ES-I3 (cell line): ENCODE data around the gene NRN1.
"Not testable (repeated sequence)": the region's sequence is repeated elsewhere in the genome, so short reads cannot be mapped to it uniquely, and the experiment has no call there.

ENCODE experiments used
- H3K36me3 ChIP-seq: 2 replicates; pipeline ENCODE4 v1.6.1; 2013; ENCODE audit warnings: mild to moderate bottlenecking, low read length, control low read depth, moderate library complexity; ENCODE audit not compliant: insufficient read depth
- H3K4me1 ChIP-seq: 2 replicates; pipeline ENCODE4 v1.6.1; 2013; ENCODE audit warnings: mild to moderate bottlenecking, control low read depth, low read length; ENCODE audit not compliant: insufficient read depth
- H3K9ac ChIP-seq: 2 replicates; pipeline ENCODE4 v1.6.1; 2013; ENCODE audit warnings: low read depth, mild to moderate bottlenecking, low read length, moderate library complexity
- H3K9me3 ChIP-seq: 2 replicates; pipeline ENCODE4 v1.6.1; 2013; ENCODE audit warnings: mild to moderate bottlenecking, low read length, moderate library complexity; ENCODE audit not compliant: control insufficient read depth, insufficient read depth

NRN1 gene

DNA sequence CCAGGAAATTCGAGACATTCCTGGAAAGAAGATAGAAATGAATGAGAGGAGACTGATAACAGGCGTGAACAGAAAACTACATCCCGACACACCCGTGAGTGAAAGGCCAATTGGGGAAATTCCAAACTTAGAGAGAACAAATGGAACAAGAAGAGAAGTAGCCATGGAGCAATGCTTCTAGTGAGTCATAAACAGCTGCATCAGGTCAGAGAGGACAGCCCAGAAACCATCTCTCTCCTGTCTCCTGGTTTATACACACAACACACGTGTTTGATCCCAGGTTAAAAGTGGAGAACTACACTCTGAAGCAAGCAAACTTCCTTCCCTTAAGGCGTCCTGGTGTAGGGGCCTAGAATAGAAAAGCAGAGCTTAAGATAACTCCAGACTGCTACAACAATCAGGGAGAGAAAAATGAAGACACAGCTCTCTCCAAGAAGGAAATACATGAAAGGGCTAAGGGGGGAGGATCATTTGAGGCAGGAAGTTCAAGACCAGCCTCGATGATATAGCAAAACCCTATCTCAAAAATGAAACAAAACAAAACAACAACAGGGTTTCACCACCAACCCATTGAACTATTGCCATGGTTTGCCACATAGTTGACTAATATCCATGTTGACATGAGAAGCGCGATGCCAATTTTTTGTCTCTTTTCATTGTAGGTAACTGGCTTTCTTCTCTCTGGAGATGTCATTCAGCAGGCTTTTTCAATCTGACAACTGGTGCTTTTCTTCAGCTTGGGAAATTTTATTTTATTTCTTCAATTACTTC is 26.9 kb downstream of the NRN1 start:
- H3K9ac ChIP-seq: no peak overlapping the region
- no peaks in the 10 kb centered on the region for H3K9me3 ChIP-seq
- H3K4me1 ChIP-seq: no peaks in the 10 kb centered on the region
- H3K36me3 ChIP-seq: no peaks in the 10 kb centered on the region

- no peaks in the 10 kb centered on the region for H3K36me3 ChIP-seq
- no peaks in the 10 kb centered on the region for H3K9me3 ChIP-seq
- H3K4me1 ChIP-seq: no peaks in the 10 kb centered on the region
- no peak overlapping the region for H3K9ac ChIP-seq
These were observed 29.9 kb downstream of the NRN1 start for GRCh38 chr6:5976811-5977210.

DNA sequence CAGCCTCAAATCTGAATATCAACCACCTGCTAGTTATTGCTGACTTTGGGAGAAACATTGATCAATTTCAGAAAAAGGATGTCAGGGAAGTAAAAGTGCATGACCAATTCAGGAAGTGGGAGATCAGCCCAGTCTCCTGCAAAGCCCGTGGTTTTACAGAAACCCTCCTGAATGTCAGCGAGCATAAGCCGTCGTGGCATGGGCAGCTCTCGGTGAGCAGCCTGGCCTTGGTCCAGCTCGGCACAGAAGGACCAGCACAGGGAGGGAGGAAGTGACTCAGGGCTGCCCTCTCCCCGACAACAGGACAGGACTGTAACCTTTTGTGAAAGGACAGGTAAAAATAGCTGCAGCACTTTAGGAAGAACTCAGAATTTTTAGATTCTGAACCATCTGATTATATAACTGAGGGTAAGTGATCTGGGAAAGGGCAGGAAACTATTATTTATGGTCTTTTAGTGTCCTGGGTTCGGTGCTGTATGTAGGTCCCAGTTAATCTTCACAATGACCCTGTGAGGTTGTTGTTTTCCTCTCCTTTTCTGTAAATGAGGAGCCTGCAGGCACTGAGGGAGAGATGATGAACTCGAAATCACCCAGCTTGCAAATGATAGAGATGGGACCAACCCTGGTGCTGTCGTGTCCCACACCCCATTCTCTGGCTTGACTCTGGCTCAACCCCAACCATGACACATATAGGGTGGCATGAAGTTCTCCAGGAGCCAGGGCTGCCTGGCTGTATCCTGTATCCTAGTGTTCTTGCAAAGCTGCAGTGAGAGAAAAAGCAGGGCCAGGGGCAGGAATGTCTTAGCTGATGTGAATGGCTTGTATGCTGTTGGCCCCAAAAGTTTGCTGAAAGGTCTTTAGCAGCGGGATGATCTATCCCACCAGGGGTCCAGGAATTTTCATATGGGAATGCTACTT is 37.6 kb downstream of the NRN1 start:
- no peaks in the 10 kb centered on the region for H3K9me3 ChIP-seq
- no peak overlapping the region for H3K9ac ChIP-seq
- H3K36me3 ChIP-seq: no peaks in the 10 kb centered on the region
- peaks cover 8% of the 10 kb centered on the region for H3K4me1 ChIP-seq

DNA sequence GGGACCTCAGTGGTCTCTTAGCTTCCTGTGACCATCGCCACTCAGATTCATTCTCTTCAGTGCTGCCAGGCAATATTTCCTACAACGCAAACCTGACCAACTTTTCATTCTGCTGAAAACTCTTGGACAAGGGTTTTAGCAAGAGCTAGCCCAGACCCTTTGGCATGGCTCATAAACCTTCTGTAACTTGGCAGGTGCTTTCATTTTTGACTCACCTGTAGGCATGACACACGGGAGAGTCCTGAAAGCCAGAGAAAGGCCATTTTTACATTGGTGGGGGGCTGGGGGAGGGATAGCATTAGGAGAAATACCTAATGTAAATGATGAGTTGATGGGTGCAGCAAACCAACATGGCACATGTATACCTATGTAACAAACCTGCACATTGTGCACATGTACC is 38.7 kb downstream of the NRN1 start:
- H3K9me3 ChIP-seq, H3K4me1 ChIP-seq, H3K9ac ChIP-seq, H3K36me3 ChIP-seq: not testable (repeated sequence)

GRCh38 chr6:5967594-5967993 is 39.1 kb downstream of the NRN1 start:
- Histone ChIP-seq H3K4me1 (peaks cover 8% of the 10 kb centered on the region), H3K9ac (no peak overlapping the region), H3K36me3 (no peaks in the 10 kb centered on the region), H3K9me3 (no peaks in the 10 kb centered on the region)

- Histone ChIP-seq H3K4me1 (no peaks in the 10 kb centered on the region), H3K36me3 (no peaks in the 10 kb centered on the region), H3K9me3 (no peaks in the 10 kb centered on the region), H3K9ac (no peak overlapping the region)
These were observed 43.9 kb downstream of the NRN1 start for GRCh38 chr6:5962794-5963193.

DNA sequence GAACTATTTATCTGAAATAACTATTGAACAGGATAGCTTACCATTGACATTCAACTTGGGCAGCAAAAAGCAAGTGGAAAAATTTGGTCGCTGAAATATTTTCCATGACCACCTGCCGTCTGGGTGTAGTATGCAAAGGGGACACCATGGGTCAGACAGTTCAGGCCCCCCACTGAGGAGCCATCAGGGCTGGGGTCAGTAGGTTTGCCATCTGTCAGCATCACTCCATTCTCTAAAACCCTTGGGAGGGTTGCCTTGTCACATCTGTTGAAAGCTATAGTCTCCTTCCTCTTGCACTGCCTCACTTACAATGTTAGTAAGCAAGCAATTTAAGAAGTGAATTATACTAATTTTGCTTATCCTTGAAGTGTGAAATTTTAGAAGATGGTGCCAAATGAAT is 44.9 kb downstream of the NRN1 start:
- no peaks in the 10 kb centered on the region for H3K4me1 ChIP-seq
- no peaks in the 10 kb centered on the region for H3K9me3 ChIP-seq
- H3K9ac ChIP-seq: no peak overlapping the region
- H3K36me3 ChIP-seq: no peaks in the 10 kb centered on the region

DNA sequence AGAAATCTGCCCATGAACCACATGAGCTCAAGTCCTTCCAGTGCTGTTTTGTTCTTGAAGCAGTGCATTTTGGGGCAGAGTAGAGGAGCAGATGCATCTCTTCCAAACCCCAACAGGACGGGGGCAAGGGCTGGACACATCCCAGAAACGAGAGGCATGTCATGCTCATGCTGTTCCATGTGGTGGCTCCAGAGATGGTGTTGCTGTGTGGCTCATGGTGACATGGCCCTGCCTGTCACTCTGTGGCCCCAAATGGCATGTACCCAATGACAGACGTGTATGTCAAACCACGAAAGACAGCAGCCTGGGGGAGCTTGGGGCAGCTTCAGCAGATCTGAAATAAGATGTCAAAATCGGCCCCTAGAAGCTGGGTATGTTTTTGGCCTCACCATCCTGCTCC is 46.3 kb downstream of the NRN1 start:
- Histone ChIP-seq H3K9me3 (no peaks in the 10 kb centered on the region), H3K9ac (no peak overlapping the region), H3K36me3 (no peaks in the 10 kb centered on the region), H3K4me1 (no peaks in the 10 kb centered on the region)

DNA sequence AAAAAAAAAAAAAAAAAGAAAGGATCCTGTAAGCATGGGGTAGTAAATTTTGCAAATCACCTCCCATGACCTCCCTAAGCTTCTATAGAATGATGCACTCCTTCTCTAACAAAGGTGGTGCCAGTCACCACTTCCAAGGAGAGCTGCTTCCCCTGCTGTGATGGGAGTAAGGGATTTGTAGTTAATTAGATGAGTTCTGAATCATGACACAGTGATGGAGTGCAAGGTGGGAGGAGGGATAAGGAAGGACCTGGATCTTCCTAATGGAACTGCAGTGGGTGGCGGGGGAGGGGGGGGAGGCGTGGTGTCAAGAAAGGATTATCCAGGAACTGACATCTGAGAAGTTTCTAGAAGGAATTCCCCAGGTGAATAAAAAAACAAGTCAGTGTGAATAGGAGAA is 47.8 kb downstream of the NRN1 start:
- Histone ChIP-seq H3K9me3 (no peaks in the 10 kb centered on the region), H3K9ac (no peak overlapping the region), H3K4me1 (no peaks in the 10 kb centered on the region)

GRCh38 chr6:5956939-5957338 is 49.8 kb downstream of the NRN1 start:
- Histone ChIP-seq H3K36me3 (no peaks in the 10 kb centered on the region), H3K9ac (no peak overlapping the region), H3K9me3 (no peaks in the 10 kb centered on the region), H3K4me1 (no peaks in the 10 kb centered on the region)

More for the DNA sequence above, 47.8 kb downstream of the NRN1 start:
- H3K36me3 ChIP-seq: no peaks in the 10 kb centered on the region

- Histone ChIP-seq H3K4me1 (no peaks in the 10 kb centered on the region), H3K9me3 (no peaks in the 10 kb centered on the region)
These were observed 56.4 kb downstream of the NRN1 start for GRCh38 chr6:5950361-5950785.

More at GRCh38 chr6:5950361-5950785, 56.4 kb downstream of the NRN1 start:
- no peaks in the 10 kb centered on the region for H3K36me3 ChIP-seq
- no peak overlapping the region for H3K9ac ChIP-seq
